BJ (cell line): ENCODE data around the gene CDS2. TPM values are rescaled to one million over a fixed set of nuclear protein-coding genes. Genes with fewer than 3 reads are reported as not detected.

Source experiments
- CTCF ChIA-PET: fragments of 350-600 bp; formaldehyde crosslinking; extraction: SDS; loops from one replicate; lab custom pipeline; 2021; ENCODE audit warnings: antibody characterized with exemption, inconsistent platforms; lab: Yijun Ruan, JAX
- POLR2A ChIA-PET: fragments of 300-600 bp; sonication (Branson Sonifier 250); formaldehyde crosslinking; extraction: SDS; loops from one replicate; lab custom pipeline; 2021; ENCODE audit warnings: antibody characterized with exemption; lab: Charles Lee
- DNase-seq: peaks from one replicate; pipeline ENCODE4 v3.0.0-alpha.2; 2011; ENCODE audit warnings: low read depth
- H3K27me3 ChIP-seq: 2 replicates; pipeline ENCODE4 v1.6.0; 2011; ENCODE audit warnings: low read length; ENCODE audit not compliant: control insufficient read depth, insufficient read depth
- H3K36me3 ChIP-seq: 2 replicates; pipeline ENCODE4 v1.5.1; 2011; ENCODE audit warnings: low read length; ENCODE audit not compliant: control insufficient read depth, insufficient read depth
- H3K4me3 ChIP-seq: 2 replicates; pipeline ENCODE4 v1.5.1; 2011; ENCODE audit warnings: low read depth, mild to moderate bottlenecking, control low read depth, low read length
- CTCF ChIP-seq: IDR thresholded peaks from 2 replicates; pipeline ENCODE4 v1.5.1; 2011; ENCODE audit warnings: low read depth, mild to moderate bottlenecking, control low read depth, inconsistent platforms, low read length, moderate library complexity; ENCODE audit not compliant: insufficient read depth
- polyA plus RNA-seq: library from polyadenylated mRNA; depleted of rRNA; stranded (reverse); fragments of >200 nt; gene quantifications from 2 replicates; pipeline ENCODE4 v1.2.3, GENCODE V29; 2011

CDS2 gene
- polyA plus RNA-seq, 1 experiment: 25.2 TPM

GRCh38 chr20:5143851-5144250 lies 17.0 kb downstream of the CDS2 start:
- TF ChIP-seq CTCF: no peak
- POLR2A ChIA-PET: no interaction called here

GRCh38 chr20:5145365-5146098 lies 18.7 kb downstream of the CDS2 start:
- no peak for DNase-seq
- TF ChIP-seq CTCF: no peak
- no peaks in the 10 kb centered on the region for H3K36me3 ChIP-seq
- ChIA-PET CTCF (no interaction called here), POLR2A (no interaction called here)
- H3K4me3 ChIP-seq: no peak overlapping the region
- no peaks in the 10 kb centered on the region for H3K27me3 ChIP-seq

More at GRCh38 chr20:5143851-5144250, 17.0 kb downstream of the CDS2 start:
- CTCF ChIA-PET: no interaction called here
- no peak for DNase-seq
- no peak overlapping the region for H3K4me3 ChIP-seq
- H3K27me3 ChIP-seq: no peaks in the 10 kb centered on the region
- H3K36me3 ChIP-seq: no peaks in the 10 kb centered on the region

DNA sequence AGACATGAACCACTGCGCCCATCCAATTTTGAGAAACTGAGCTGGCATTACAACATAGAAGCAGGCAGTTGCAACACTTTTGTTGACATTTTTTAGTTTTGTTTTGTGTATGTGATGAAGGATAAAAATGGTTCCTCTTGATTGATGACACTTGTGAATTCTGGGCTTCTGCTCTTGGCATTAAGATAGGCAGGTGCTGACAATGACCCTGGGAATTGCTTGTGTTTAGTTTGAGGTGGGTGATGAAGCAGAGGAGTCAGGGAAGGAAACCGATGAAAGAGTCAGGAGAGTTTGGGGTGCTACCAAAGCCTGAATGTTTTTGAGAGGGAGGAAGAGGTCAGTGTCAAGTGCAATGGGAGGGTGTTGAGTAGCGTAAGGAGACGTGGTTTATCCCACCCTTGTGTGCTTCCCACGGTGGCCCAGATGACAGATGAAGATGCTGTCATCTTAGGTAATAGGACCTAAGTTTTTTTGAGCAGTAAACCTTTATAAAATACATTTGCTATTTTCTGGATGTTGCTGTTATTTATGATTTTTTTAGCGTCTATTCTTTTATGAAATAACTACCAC lies 19.4 kb downstream of the CDS2 start:
- TF ChIP-seq CTCF: no peak
- Histone ChIP-seq H3K4me3 (no peak overlapping the region), H3K27me3 (no peaks in the 10 kb centered on the region), H3K36me3 (no peaks in the 10 kb centered on the region)
- no peak for DNase-seq
- ChIA-PET POLR2A (no interaction called here), CTCF (interaction anchor here (1.5 kb wide), 1 partner anchor 25 kb away, joined by 3 read pairs; no protein-coding TSS in a partner anchor)

GRCh38 chr20:5146871-5147592 lies 20.2 kb downstream of the CDS2 start:
- CTCF ChIA-PET: interaction anchor here (0.7 to 1.5 kb wide), 2 partner anchors 24 to 58 kb away, joined by 3 read pairs; no protein-coding TSS in a partner anchor
- H3K4me3 ChIP-seq: no peak overlapping the region
- POLR2A ChIA-PET: no interaction called here
- no peaks in the 10 kb centered on the region for H3K27me3 ChIP-seq
- no peaks in the 10 kb centered on the region for H3K36me3 ChIP-seq
- DNase-seq: no peak
- TF ChIP-seq CTCF: no peak

- DNase-seq: no peak
- no peaks in the 10 kb centered on the region for H3K36me3 ChIP-seq
- no peaks in the 10 kb centered on the region for H3K27me3 ChIP-seq
- no peak overlapping the region for H3K4me3 ChIP-seq
- ChIA-PET CTCF (no interaction called here), POLR2A (no interaction called here)
- no peak for TF ChIP-seq CTCF
Observed at GRCh38 chr20:5148581-5148980, 21.8 kb downstream of the CDS2 start.
